Endothelial cell (in vitro differentiated cells): ENCODE data around the gene IDS. TPM values are rescaled to one million over a fixed set of nuclear protein-coding genes. Genes with fewer than 3 reads are reported as not detected.
A peak's percentile ranks its signal among the peaks of the same experiment; 100 is the strongest.

Experiments used
- DNase-seq: peaks from one replicate; pipeline ENCODE4 v3.0.0; 2021; ENCODE audit warnings: low spot score
- H3K27ac Mint-ChIP-seq: one replicate; pipeline ENCODE4 v1.8.0; 2021; ENCODE audit warnings: mixed read lengths, inconsistent platforms; ENCODE audit not compliant: unreplicated experiment
- H3K27me3 Mint-ChIP-seq: one replicate; pipeline ENCODE4 v1.8.0; 2021; ENCODE audit warnings: mild to moderate bottlenecking, moderate library complexity, mixed read lengths, inconsistent platforms; ENCODE audit not compliant: unreplicated experiment
- H3K36me3 Mint-ChIP-seq: one replicate; pipeline ENCODE4 v1.8.0; 2021; ENCODE audit warnings: mild to moderate bottlenecking, low read depth, mixed read lengths, inconsistent platforms; ENCODE audit not compliant: unreplicated experiment
- H3K4me1 Mint-ChIP-seq: one replicate; pipeline ENCODE4 v1.8.0; 2021; ENCODE audit warnings: mild to moderate bottlenecking, mixed read lengths, inconsistent platforms; ENCODE audit not compliant: unreplicated experiment
- H3K4me3 Mint-ChIP-seq: one replicate; pipeline ENCODE4 v1.8.0; 2021; ENCODE audit warnings: mild to moderate bottlenecking, mixed read lengths, inconsistent platforms; ENCODE audit not compliant: unreplicated experiment
- H3K9me3 Mint-ChIP-seq: one replicate; pipeline ENCODE4 v1.8.0; 2021; ENCODE audit warnings: mixed read lengths, inconsistent platforms; ENCODE audit not compliant: unreplicated experiment
- CTCF ChIP-seq: fragments of 200-600 bp; sonication (generic); IDR thresholded peaks from one replicate; pipeline ENCODE4 v1.5.0; 2021; ENCODE audit warnings: antibody characterized with exemption; ENCODE audit not compliant: unreplicated experiment
- total RNA-seq: library from RNA; stranded (reverse); fragmentation: NEBNext Ultra II Directional; extraction: Animal tissue kit (Norgen Biotek cat#: 25700); gene quantifications from one replicate; pipeline ENCODE4 v1.2.1, GENCODE V29; 2021; ENCODE audit not compliant: unreplicated experiment

The IDS gene
- total RNA-seq, 1 donor from 2014 or later = 99.2 TPM

- Mint-ChIP-seq H3K27me3 (no peaks in the 10 kb centered on the region), H3K4me1 (no peaks in the 10 kb centered on the region), H3K36me3 (peaks cover 15% of the 10 kb centered on the region), H3K4me3 (no peak overlapping the region), H3K9me3 (no peaks in the 10 kb centered on the region), H3K27ac (no peak overlapping the region)
- no peak for TF ChIP-seq CTCF
- no peak for DNase-seq
Observed at GRCh38 chrX:149497626-149498025, 7.5 kb downstream of the IDS start.

- H3K9me3 Mint-ChIP-seq = no peaks in the 10 kb centered on the region
- H3K27me3 Mint-ChIP-seq = peaks cover 3% of the 10 kb centered on the region
- H3K4me3 Mint-ChIP-seq = no peak overlapping the region
- peaks cover 15% of the 10 kb centered on the region for H3K36me3 Mint-ChIP-seq
- no peak for DNase-seq
- no peaks in the 10 kb centered on the region for H3K4me1 Mint-ChIP-seq
- TF ChIP-seq CTCF = no peak
- H3K27ac Mint-ChIP-seq = peak overlapping the region; percentile 67
Observed at GRCh38 chrX:149497054-149497453, 8.1 kb downstream of the IDS start.

GRCh38 chrX:149495573-149496071 lies 9.5 kb downstream of the IDS start:
- no peak overlapping the region for H3K27ac Mint-ChIP-seq
- no peak for DNase-seq
- no peak overlapping the region for H3K4me3 Mint-ChIP-seq
- H3K27me3 Mint-ChIP-seq = peaks cover 3% of the 10 kb centered on the region
- H3K36me3 Mint-ChIP-seq = peaks cover 20% of the 10 kb centered on the region
- no peaks in the 10 kb centered on the region for H3K9me3 Mint-ChIP-seq
- no peaks in the 10 kb centered on the region for H3K4me1 Mint-ChIP-seq
- no peak for TF ChIP-seq CTCF

DNA sequence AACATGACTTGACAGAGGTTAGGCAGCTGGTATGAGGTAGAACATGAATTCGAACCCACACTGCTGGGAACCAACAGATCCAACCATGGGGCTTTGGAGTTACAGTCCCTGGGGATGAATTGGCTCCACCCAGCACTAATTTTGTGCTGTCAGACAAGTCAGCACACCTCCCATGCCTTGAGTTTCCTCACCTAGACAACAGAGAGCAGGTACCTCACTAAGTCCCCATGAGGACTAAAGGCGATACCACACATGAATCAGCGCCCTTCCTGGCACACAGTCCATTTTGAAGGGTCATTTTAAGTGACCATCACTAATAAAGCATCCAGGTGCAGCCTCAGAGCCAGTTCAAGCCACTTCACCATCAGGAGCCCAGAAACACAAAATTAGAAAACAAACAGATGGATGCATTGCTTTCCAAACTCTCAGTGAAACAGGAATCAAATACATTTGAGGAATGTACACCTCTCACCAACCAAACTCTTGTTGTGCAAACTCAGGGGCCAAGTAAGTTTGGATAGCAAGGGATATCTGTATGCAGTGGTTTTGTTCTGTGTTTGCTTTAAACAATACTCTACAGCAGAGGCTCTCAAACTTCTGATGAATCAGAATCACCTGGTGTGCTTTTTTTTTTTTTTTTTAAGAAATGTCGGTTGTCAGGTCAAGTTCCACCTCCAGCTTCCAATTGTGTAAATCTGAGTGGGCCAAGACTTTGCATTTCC lies 10.1 kb downstream of the IDS start:
- TF ChIP-seq CTCF = no peak
- Mint-ChIP-seq H3K4me1 (no peaks in the 10 kb centered on the region), H3K36me3 (peaks cover 24% of the 10 kb centered on the region), H3K9me3 (no peaks in the 10 kb centered on the region), H3K4me3 (peak overlapping the region; percentile 31), H3K27ac (no peak overlapping the region), H3K27me3 (peaks cover 3% of the 10 kb centered on the region)
- DNase-seq = no peak
